HEK293 (cell line): ENCODE measurements around the gene SNCG.
A peak's percentile ranks its signal among the peaks of the same experiment; 100 is the strongest.

ENCODE experiments used
- CTCF ChIA-PET: fragments of 350-600 bp; formaldehyde crosslinking; extraction: SDS; loops from one replicate; lab custom pipeline; 2021; ENCODE audit warnings: antibody characterized with exemption; lab: Yijun Ruan, JAX
- POLR2A ChIA-PET: fragments of 300-600 bp; formaldehyde crosslinking; extraction: SDS; loops from one replicate; lab custom pipeline; 2020; ENCODE audit warnings: antibody characterized with exemption, inconsistent platforms; lab: Yijun Ruan, JAX
- H3K27ac ChIP-seq: fragments of 200-500 bp; sonication (Bioruptor generic); 2 replicates; pipeline ENCODE4 v1.5.1; 2014; ENCODE audit warnings: low read depth, low read length, control low read depth, inconsistent platforms; ENCODE audit errors: extremely low read depth
- H3K36me3 ChIP-seq, 2 experiments: fragments of 200-500 bp in 1 of 2; sonication (Bioruptor generic) in 1 of 2; 1 replicate in 1 of 2; 2 replicates in 1 of 2; pipeline ENCODE4 v1.5.1; 2014 to 2017; ENCODE audit warnings: inconsistent platforms in 2 of 2, low read length in 2 of 2; ENCODE audit not compliant: control insufficient read depth in 2 of 2, insufficient read depth in 1 of 2
- H3K4me1 ChIP-seq: fragments of 200-500 bp; sonication (Bioruptor generic); 2 replicates; pipeline ENCODE4 v1.5.1; 2014; ENCODE audit warnings: mild to moderate bottlenecking, low read length, inconsistent platforms; ENCODE audit not compliant: control insufficient read depth, insufficient read depth
- H3K4me3 ChIP-seq: 2 replicates; pipeline ENCODE4 v1.5.1; 2011; ENCODE audit warnings: low read depth, mild to moderate bottlenecking, control low read depth, low read length, moderate library complexity
- H3K9me3 ChIP-seq: fragments of 200-500 bp; sonication (Bioruptor generic); 2 replicates; pipeline ENCODE4 v1.5.1; 2014; ENCODE audit warnings: low read depth, low read length, inconsistent platforms; ENCODE audit not compliant: control insufficient read depth, insufficient read depth
- FEZF1 ChIP-seq: fragments of 450-650 bp; formaldehyde crosslinking; IDR thresholded peaks from 2 replicates; pipeline ENCODE4 v1.5.1; 2016; ENCODE audit warnings: missing biosample characterization, missing genetic modification characterization
- GFI1B ChIP-seq: fragments of 450-650 bp; formaldehyde crosslinking; IDR thresholded peaks from 2 replicates; pipeline ENCODE4 v1.5.1; 2016; ENCODE audit warnings: missing biosample characterization, missing genetic modification characterization
- GLIS2 ChIP-seq: fragments of 450-650 bp; formaldehyde crosslinking; IDR thresholded peaks from 2 replicates; pipeline ENCODE4 v1.5.1; 2016; ENCODE audit warnings: missing biosample characterization, missing genetic modification characterization
- KLF16 ChIP-seq: fragments of 450-650 bp; formaldehyde crosslinking; IDR thresholded peaks from 2 replicates; pipeline ENCODE4 v1.5.1; 2017; ENCODE audit warnings: missing biosample characterization, missing genetic modification characterization
- OSR2 ChIP-seq: fragments of 450-650 bp; formaldehyde crosslinking; IDR thresholded peaks from 2 replicates; pipeline ENCODE4 v1.5.1; 2016; ENCODE audit warnings: missing biosample characterization, missing genetic modification characterization
- OVOL3 ChIP-seq: fragments of 450-650 bp; formaldehyde crosslinking; IDR thresholded peaks from 2 replicates; pipeline ENCODE4 v1.5.1; 2016; ENCODE audit warnings: missing biosample characterization, missing genetic modification characterization
- SP2 ChIP-seq: fragments of 450-650 bp; formaldehyde crosslinking; IDR thresholded peaks from 2 replicates; pipeline ENCODE4 v1.5.1; 2016; ENCODE audit warnings: missing biosample characterization, missing genetic modification characterization
- SP3 ChIP-seq: fragments of 450-650 bp; formaldehyde crosslinking; IDR thresholded peaks from 2 replicates; pipeline ENCODE4 v1.5.1; 2016; ENCODE audit warnings: missing biosample characterization, missing genetic modification characterization
- ZBTB21 ChIP-seq: fragments of 450-650 bp; formaldehyde crosslinking; IDR thresholded peaks from 2 replicates; pipeline ENCODE4 v1.5.1; 2017; ENCODE audit warnings: missing biosample characterization, missing genetic modification characterization
- ZNF138 ChIP-seq: fragments of 450-650 bp; formaldehyde crosslinking; IDR thresholded peaks from 2 replicates; pipeline ENCODE4 v1.5.1; 2016; ENCODE audit warnings: missing biosample characterization, missing genetic modification characterization, borderline replicate concordance
- ZNF155 ChIP-seq: fragments of 450-650 bp; formaldehyde crosslinking; IDR thresholded peaks from 2 replicates; pipeline ENCODE4 v1.5.1; 2016; ENCODE audit warnings: missing biosample characterization, missing genetic modification characterization
- ZNF184 ChIP-seq: fragments of 450-650 bp; IDR thresholded peaks from 2 replicates; pipeline ENCODE4 v1.5.1; 2018; ENCODE audit warnings: missing biosample characterization, mild to moderate bottlenecking, missing genetic modification characterization
- ZNF202 ChIP-seq: fragments of 450-650 bp; formaldehyde crosslinking; IDR thresholded peaks from 2 replicates; pipeline ENCODE4 v1.5.1; 2016; ENCODE audit warnings: missing biosample characterization, missing genetic modification characterization, borderline replicate concordance
- ZNF24 ChIP-seq: fragments of 450-650 bp; formaldehyde crosslinking; IDR thresholded peaks from 2 replicates; pipeline ENCODE4 v1.5.1; 2016; ENCODE audit warnings: missing biosample characterization, missing genetic modification characterization
- ZNF266 ChIP-seq: fragments of 450-650 bp; formaldehyde crosslinking; IDR thresholded peaks from 2 replicates; pipeline ENCODE4 v1.5.1; 2016; ENCODE audit warnings: missing biosample characterization, missing genetic modification characterization, low read depth
- ZNF311 ChIP-seq: fragments of 450-650 bp; formaldehyde crosslinking; IDR thresholded peaks from 2 replicates; pipeline ENCODE4 v1.5.1; 2017; ENCODE audit warnings: missing biosample characterization, missing genetic modification characterization, borderline replicate concordance
- ZNF335 ChIP-seq: fragments of 450-650 bp; formaldehyde crosslinking; conservative IDR thresholded peaks from 2 replicates; pipeline ENCODE4 v1.5.1; 2016; ENCODE audit warnings: missing biosample characterization, missing genetic modification characterization
- ZNF529 ChIP-seq: fragments of 450-650 bp; formaldehyde crosslinking; IDR thresholded peaks from 2 replicates; pipeline ENCODE4 v1.5.1; 2017; ENCODE audit warnings: missing genetic modification characterization, missing biosample characterization; ENCODE audit not compliant: insufficient replicate concordance
- ZNF548 ChIP-seq: fragments of 450-650 bp; formaldehyde crosslinking; IDR thresholded peaks from 2 replicates; pipeline ENCODE4 v1.5.1; 2016; ENCODE audit warnings: missing biosample characterization, missing genetic modification characterization
- ZNF560 ChIP-seq: fragments of 450-650 bp; formaldehyde crosslinking; IDR thresholded peaks from 2 replicates; pipeline ENCODE4 v1.5.1; 2017; ENCODE audit warnings: missing biosample characterization, missing genetic modification characterization, borderline replicate concordance
- ZNF837 ChIP-seq: fragments of 450-650 bp; formaldehyde crosslinking; IDR thresholded peaks from 2 replicates; pipeline ENCODE4 v1.5.1; 2016; ENCODE audit warnings: missing biosample characterization, missing genetic modification characterization
- ZXDB ChIP-seq: fragments of 450-650 bp; formaldehyde crosslinking; IDR thresholded peaks from 2 replicates; pipeline ENCODE4 v1.5.1; 2016; ENCODE audit warnings: missing biosample characterization, missing genetic modification characterization
- TF ChIP-seq, protein P1 (sequence below): fragments of 450-650 bp; formaldehyde crosslinking; IDR thresholded peaks from 2 replicates; pipeline ENCODE4 v1.5.1; 2016; ENCODE audit warnings: missing biosample characterization, missing genetic modification characterization
- TF ChIP-seq, protein P2 (sequence below): fragments of 450-650 bp; formaldehyde crosslinking; IDR thresholded peaks from 2 replicates; pipeline ENCODE4 v1.5.1; 2017; ENCODE audit warnings: missing biosample characterization, missing genetic modification characterization
- TF ChIP-seq, protein P3 (sequence below): fragments of 450-650 bp; formaldehyde crosslinking; IDR thresholded peaks from 2 replicates; pipeline ENCODE4 v1.5.1; 2016; ENCODE audit warnings: missing biosample characterization, missing genetic modification characterization
- TF ChIP-seq, protein P4 (sequence below): fragments of 450-650 bp; formaldehyde crosslinking; IDR thresholded peaks from 2 replicates; pipeline ENCODE4 v1.5.1; 2017; ENCODE audit warnings: missing biosample characterization, missing genetic modification characterization
- TF ChIP-seq, protein P5 (sequence below): IDR thresholded peaks from 2 replicates; pipeline ENCODE4 v1.6.1; 2011; ENCODE audit warnings: mild to moderate bottlenecking, low read depth, low read length, borderline replicate concordance
- TF ChIP-seq, protein P6 (sequence below): fragments of 450-650 bp; formaldehyde crosslinking; IDR thresholded peaks from 2 replicates; pipeline ENCODE4 v1.5.1; 2016; ENCODE audit warnings: missing biosample characterization, missing genetic modification characterization

SNCG gene

DNA sequence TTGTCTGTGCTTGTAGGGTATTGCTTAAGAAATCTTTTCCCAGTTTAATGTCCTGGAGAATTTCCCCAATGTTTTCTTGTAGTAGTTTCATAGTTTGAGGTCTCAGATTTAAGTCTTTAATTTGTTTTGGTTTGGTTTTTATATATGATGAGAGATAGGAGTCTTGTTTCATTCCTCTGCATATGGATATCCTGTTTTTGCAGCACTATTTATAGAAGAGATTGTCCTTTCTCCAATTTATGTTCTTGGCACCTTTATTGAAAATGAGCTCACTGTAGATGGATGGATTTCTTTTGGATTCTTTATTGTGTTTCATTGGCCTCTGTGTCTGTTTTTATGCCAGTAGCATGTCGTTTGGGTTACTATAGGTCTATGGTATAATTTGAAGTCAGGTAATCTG, 30.1 kb downstream of the SNCG start:
- Histone ChIP-seq H3K27ac (no peak overlapping the region), H3K4me1 (peaks cover 7% of the 10 kb centered on the region; the same call in 1 of the 2 replicates), H3K4me3 (no peak overlapping the region), H3K36me3 (no peaks in the 10 kb centered on the region), H3K9me3 (no peaks in the 10 kb centered on the region)
- ChIA-PET CTCF (interaction anchor here (0.8 kb wide), 1 partner anchor 192 kb away, joined by 4 read pairs; no protein-coding TSS in a partner anchor), POLR2A (no interaction called here)
- TF ChIP-seq, protein P1, sequence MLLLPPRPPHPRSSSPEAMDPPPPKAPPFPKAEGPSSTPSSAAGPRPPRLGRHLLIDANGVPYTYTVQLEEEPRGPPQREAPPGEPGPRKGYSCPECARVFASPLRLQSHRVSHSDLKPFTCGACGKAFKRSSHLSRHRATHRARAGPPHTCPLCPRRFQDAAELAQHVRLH (tag by site-specific recombination), result 0 out of 2 replicates have a peak, but pooled peaks have one; percentile 45
- TF ChIP-seq ZNF837 (tag by site-specific recombination), result no peak
- no peak for TF ChIP-seq ZNF155 (tag by site-specific recombination)
- TF ChIP-seq, protein P2, sequence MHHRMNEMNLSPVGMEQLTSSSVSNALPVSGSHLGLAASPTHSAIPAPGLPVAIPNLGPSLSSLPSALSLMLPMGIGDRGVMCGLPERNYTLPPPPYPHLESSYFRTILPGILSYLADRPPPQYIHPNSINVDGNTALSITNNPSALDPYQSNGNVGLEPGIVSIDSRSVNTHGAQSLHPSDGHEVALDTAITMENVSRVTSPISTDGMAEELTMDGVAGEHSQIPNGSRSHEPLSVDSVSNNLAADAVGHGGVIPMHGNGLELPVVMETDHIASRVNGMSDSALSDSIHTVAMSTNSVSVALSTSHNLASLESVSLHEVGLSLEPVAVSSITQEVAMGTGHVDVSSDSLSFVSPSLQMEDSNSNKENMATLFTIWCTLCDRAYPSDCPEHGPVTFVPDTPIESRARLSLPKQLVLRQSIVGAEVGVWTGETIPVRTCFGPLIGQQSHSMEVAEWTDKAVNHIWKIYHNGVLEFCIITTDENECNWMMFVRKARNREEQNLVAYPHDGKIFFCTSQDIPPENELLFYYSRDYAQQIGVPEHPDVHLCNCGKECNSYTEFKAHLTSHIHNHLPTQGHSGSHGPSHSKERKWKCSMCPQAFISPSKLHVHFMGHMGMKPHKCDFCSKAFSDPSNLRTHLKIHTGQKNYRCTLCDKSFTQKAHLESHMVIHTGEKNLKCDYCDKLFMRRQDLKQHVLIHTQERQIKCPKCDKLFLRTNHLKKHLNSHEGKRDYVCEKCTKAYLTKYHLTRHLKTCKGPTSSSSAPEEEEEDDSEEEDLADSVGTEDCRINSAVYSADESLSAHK (tag by site-specific recombination), result no peak
- no peak for TF ChIP-seq ZNF529
- TF ChIP-seq SP2 (tag by site-specific recombination), result no peak
- TF ChIP-seq OSR2 (tag by site-specific recombination), result peak; percentile 11; the same call in 1 of the 2 replicates
- TF ChIP-seq GLIS2 (tag by site-specific recombination), result no peak
- TF ChIP-seq SP3 (tag by site-specific recombination), result no peak
- no peak for TF ChIP-seq ZNF311 (tag by site-specific recombination)
- TF ChIP-seq ZNF548 (tag by site-specific recombination), result no peak
- TF ChIP-seq ZNF266 (tag by site-specific recombination), result no peak
- TF ChIP-seq ZNF138 (tag by site-specific recombination), result no peak
- TF ChIP-seq, protein P3, sequence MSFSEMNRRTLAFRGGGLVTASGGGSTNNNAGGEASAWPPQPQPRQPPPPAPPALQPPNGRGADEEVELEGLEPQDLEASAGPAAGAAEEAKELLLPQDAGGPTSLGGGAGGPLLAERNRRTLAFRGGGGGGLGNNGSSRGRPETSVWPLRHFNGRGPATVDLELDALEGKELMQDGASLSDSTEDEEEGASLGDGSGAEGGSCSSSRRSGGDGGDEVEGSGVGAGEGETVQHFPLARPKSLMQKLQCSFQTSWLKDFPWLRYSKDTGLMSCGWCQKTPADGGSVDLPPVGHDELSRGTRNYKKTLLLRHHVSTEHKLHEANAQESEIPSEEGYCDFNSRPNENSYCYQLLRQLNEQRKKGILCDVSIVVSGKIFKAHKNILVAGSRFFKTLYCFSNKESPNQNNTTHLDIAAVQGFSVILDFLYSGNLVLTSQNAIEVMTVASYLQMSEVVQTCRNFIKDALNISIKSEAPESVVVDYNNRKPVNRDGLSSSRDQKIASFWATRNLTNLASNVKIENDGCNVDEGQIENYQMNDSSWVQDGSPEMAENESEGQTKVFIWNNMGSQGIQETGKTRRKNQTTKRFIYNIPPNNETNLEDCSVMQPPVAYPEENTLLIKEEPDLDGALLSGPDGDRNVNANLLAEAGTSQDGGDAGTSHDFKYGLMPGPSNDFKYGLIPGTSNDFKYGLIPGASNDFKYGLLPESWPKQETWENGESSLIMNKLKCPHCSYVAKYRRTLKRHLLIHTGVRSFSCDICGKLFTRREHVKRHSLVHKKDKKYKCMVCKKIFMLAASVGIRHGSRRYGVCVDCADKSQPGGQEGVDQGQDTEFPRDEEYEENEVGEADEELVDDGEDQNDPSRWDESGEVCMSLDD (tag by site-specific recombination), result no peak
- no peak for TF ChIP-seq ZNF184 (tag by site-specific recombination)
- TF ChIP-seq ZBTB21 (tag by site-specific recombination), result no peak
- TF ChIP-seq ZNF335 (tag by site-specific recombination), result no peak
- no peak for TF ChIP-seq KLF16 (tag by site-specific recombination)
- peak; percentile 48; the same call in 1 of the 2 replicates for TF ChIP-seq FEZF1 (tag by site-specific recombination)
- TF ChIP-seq ZNF202 (tag by site-specific recombination), result no peak
- TF ChIP-seq ZNF24 (tag by site-specific recombination), result no peak
- TF ChIP-seq, protein P4, sequence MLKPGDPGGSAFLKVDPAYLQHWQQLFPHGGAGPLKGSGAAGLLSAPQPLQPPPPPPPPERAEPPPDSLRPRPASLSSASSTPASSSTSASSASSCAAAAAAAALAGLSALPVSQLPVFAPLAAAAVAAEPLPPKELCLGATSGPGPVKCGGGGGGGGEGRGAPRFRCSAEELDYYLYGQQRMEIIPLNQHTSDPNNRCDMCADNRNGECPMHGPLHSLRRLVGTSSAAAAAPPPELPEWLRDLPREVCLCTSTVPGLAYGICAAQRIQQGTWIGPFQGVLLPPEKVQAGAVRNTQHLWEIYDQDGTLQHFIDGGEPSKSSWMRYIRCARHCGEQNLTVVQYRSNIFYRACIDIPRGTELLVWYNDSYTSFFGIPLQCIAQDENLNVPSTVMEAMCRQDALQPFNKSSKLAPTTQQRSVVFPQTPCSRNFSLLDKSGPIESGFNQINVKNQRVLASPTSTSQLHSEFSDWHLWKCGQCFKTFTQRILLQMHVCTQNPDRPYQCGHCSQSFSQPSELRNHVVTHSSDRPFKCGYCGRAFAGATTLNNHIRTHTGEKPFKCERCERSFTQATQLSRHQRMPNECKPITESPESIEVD (tag by site-specific recombination), result peak; percentile 84
- TF ChIP-seq, protein P5, sequence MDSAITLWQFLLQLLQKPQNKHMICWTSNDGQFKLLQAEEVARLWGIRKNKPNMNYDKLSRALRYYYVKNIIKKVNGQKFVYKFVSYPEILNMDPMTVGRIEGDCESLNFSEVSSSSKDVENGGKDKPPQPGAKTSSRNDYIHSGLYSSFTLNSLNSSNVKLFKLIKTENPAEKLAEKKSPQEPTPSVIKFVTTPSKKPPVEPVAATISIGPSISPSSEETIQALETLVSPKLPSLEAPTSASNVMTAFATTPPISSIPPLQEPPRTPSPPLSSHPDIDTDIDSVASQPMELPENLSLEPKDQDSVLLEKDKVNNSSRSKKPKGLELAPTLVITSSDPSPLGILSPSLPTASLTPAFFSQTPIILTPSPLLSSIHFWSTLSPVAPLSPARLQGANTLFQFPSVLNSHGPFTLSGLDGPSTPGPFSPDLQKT, result no peak
- TF ChIP-seq GFI1B (tag by site-specific recombination), result peak; percentile 76
- TF ChIP-seq ZXDB (tag by site-specific recombination), result 0 out of 2 replicates have a peak, but pooled peaks have one; percentile 28
- TF ChIP-seq, protein P6, sequence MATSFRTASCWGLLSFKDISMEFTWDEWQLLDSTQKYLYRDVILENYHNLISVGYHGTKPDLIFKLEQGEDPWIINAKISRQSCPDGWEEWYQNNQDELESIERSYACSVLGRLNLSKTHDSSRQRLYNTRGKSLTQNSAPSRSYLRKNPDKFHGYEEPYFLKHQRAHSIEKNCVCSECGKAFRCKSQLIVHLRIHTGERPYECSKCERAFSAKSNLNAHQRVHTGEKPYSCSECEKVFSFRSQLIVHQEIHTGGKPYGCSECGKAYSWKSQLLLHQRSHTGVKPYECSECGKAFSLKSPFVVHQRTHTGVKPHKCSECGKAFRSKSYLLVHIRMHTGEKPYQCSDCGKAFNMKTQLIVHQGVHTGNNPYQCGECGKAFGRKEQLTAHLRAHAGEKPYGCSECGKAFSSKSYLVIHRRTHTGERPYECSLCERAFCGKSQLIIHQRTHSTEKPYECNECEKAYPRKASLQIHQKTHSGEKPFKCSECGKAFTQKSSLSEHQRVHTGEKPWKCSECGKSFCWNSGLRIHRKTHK, result no peak
- 0 out of 2 replicates have a peak, but pooled peaks have one; percentile 31 for TF ChIP-seq OVOL3 (tag by site-specific recombination)
- TF ChIP-seq ZNF560 (tag by site-specific recombination), result no peak
